Neural cell (in vitro differentiated cells): Measurements from ENCODE around the gene ZBTB7B.

ENCODE experiments used
- CTCF ChIP-seq: fragments of 450-650 bp; IDR thresholded peaks from 2 replicates; pipeline ENCODE4 v1.5.1; 2014; ENCODE audit warnings: antibody characterized with exemption, mild to moderate bottlenecking, moderate library complexity; ENCODE audit not compliant: poor library complexity, severe bottlenecking
- EP300 ChIP-seq: fragments of 450-650 bp; conservative IDR thresholded peaks from 2 replicates; pipeline ENCODE4 v1.6.1; 2014; ENCODE audit warnings: antibody characterized with exemption, mild to moderate bottlenecking, moderate library complexity; ENCODE audit not compliant: poor library complexity, severe bottlenecking
- EZH2 ChIP-seq: fragments of 200-600, 300-800 bp; shearing (Covaris generic), sonication (generic); IDR thresholded peaks from 2 replicates; pipeline ENCODE4 v1.6.1; 2014; ENCODE audit warnings: antibody characterized with exemption, low read length, borderline replicate concordance, mild to moderate bottlenecking; ENCODE audit not compliant: insufficient read depth, poor library complexity, severe bottlenecking
- MXI1 ChIP-seq: fragments of 450-650 bp; conservative IDR thresholded peaks from 2 replicates; pipeline ENCODE4 v1.6.1; 2014; ENCODE audit warnings: antibody characterized with exemption, mild to moderate bottlenecking; ENCODE audit not compliant: poor library complexity, severe bottlenecking
- POLR2AphosphoS5 ChIP-seq: IDR thresholded peaks from 2 replicates; pipeline ENCODE4 v1.6.1; 2012
- RAD21 ChIP-seq: fragments of 450-650 bp; conservative IDR thresholded peaks from 2 replicates; pipeline ENCODE4 v1.6.1; 2014; ENCODE audit warnings: antibody characterized with exemption, mild to moderate bottlenecking, moderate library complexity
- SMC3 ChIP-seq: fragments of 450-650 bp; conservative IDR thresholded peaks from 2 replicates; pipeline ENCODE4 v1.6.1; 2014; ENCODE audit warnings: antibody characterized with exemption, mild to moderate bottlenecking, moderate library complexity; ENCODE audit not compliant: poor library complexity
- TAF1 ChIP-seq: IDR thresholded peaks from 2 replicates; pipeline ENCODE4 v1.6.1; 2012; ENCODE audit warnings: low read depth
- TF ChIP-seq, protein P1 (sequence below): IDR thresholded peaks from 2 replicates; pipeline ENCODE4 v1.6.1; 2012; ENCODE audit warnings: borderline replicate concordance

DNA sequence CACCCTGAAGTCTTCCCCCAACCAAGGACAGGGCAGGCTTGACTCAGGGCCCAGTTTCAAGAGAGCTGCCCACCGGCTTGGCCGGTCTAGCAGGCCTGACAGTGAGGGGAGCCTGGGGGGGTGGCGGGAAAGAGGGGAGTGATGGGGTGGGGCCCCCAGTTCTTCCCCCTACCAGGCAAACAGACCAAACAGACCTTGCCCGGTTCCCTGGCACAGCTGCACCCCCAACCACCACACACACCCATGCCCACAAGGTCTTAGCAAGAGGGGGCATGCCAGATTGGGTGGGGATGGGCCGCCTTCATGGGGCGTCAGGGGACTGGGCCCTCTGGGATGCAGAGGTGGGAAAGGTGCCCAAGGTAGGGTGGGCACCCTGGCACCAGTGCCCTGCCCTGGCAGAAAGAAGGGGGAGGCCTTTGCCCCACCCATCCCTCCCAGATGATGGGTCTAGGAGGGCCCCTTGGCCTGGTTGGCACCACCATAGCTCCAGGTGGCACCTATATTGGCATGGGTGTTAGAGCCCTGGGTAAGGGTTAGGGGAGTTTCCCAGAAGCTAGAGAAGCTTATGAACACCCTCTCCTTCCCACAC lies 8.9 kb downstream of the ZBTB7B start:
- TF ChIP-seq RAD21 (no peak), CTCF (no peak), EZH2 (no peak), SMC3 (no peak), POLR2AphosphoS5 (no peak), EP300 (no peak), TAF1 (no peak), MXI1 (no peak)
- TF ChIP-seq, protein P1, sequence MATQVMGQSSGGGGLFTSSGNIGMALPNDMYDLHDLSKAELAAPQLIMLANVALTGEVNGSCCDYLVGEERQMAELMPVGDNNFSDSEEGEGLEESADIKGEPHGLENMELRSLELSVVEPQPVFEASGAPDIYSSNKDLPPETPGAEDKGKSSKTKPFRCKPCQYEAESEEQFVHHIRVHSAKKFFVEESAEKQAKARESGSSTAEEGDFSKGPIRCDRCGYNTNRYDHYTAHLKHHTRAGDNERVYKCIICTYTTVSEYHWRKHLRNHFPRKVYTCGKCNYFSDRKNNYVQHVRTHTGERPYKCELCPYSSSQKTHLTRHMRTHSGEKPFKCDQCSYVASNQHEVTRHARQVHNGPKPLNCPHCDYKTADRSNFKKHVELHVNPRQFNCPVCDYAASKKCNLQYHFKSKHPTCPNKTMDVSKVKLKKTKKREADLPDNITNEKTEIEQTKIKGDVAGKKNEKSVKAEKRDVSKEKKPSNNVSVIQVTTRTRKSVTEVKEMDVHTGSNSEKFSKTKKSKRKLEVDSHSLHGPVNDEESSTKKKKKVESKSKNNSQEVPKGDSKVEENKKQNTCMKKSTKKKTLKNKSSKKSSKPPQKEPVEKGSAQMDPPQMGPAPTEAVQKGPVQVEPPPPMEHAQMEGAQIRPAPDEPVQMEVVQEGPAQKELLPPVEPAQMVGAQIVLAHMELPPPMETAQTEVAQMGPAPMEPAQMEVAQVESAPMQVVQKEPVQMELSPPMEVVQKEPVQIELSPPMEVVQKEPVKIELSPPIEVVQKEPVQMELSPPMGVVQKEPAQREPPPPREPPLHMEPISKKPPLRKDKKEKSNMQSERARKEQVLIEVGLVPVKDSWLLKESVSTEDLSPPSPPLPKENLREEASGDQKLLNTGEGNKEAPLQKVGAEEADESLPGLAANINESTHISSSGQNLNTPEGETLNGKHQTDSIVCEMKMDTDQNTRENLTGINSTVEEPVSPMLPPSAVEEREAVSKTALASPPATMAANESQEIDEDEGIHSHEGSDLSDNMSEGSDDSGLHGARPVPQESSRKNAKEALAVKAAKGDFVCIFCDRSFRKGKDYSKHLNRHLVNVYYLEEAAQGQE, result no peak
